ENCODE measurements around the gene KCNE2.
"Not testable (repeated sequence)": the region's sequence is repeated elsewhere in the genome, so short reads cannot be mapped to it uniquely, and the experiment has no call there.

DNA sequence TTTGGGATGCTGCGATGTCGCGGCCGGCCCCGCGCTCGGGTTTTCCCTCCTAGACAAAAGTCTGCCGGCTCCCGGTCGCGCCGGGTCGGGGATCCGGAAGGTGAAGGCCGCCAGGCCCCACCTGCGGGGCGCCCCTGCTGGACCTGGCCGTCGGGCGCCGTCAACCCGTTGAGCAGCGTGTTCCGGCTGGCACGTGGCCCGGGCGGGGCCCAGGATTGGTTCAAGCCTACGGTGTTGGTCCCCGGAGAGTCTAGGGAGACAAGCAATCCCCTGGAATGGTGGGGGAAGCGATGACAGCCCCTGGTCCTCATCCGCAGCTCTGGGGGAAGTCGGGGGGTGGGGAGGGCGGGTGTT, 11.8 kb downstream of the KCNE2 start:
- not testable (repeated sequence) for TF ChIP-seq EZH2 (IDR thresholded peaks at IDR 0.05; ENCODE audit: insufficient read depth, low read length)
- TF ChIP-seq, protein P1, sequence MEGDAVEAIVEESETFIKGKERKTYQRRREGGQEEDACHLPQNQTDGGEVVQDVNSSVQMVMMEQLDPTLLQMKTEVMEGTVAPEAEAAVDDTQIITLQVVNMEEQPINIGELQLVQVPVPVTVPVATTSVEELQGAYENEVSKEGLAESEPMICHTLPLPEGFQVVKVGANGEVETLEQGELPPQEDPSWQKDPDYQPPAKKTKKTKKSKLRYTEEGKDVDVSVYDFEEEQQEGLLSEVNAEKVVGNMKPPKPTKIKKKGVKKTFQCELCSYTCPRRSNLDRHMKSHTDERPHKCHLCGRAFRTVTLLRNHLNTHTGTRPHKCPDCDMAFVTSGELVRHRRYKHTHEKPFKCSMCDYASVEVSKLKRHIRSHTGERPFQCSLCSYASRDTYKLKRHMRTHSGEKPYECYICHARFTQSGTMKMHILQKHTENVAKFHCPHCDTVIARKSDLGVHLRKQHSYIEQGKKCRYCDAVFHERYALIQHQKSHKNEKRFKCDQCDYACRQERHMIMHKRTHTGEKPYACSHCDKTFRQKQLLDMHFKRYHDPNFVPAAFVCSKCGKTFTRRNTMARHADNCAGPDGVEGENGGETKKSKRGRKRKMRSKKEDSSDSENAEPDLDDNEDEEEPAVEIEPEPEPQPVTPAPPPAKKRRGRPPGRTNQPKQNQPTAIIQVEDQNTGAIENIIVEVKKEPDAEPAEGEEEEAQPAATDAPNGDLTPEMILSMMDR (IDR thresholded peaks at IDR 0.05; ENCODE audit: insufficient read depth, low read depth, low read length), result not testable (repeated sequence)

Data from astrocyte (in vitro differentiated cells and primary cell).